Lung (tissue), 12 donors: Measurements from ENCODE around the gene UBL5. TPM values are rescaled to one million over a fixed set of nuclear protein-coding genes. Genes with fewer than 3 reads are reported as not detected.

Source experiments
- ATAC-seq: fragments of 200-7000 bp; cut with Tn5 transposase; one replicate; pipeline ENCODE4 v1.9.1; 2020; ENCODE audit warnings: moderate number of reproducible peaks; ENCODE audit not compliant: insufficient read depth, low FRiP score
- DNase-seq, 3 donors: peaks; one replicate each; pipeline ENCODE4 v3.0.0-alpha.2; 2013 to 2017
- H3K27ac ChIP-seq, 2 donors: one replicate each; pipeline ENCODE4 v1.5.1; 2013; ENCODE audit warnings: mild to moderate bottlenecking in 2 of 2, moderate library complexity in 2 of 2, control low read depth in 1 of 2, inconsistent platforms in 1 of 2, low read depth in 1 of 2, low read length in 1 of 2
- H3K27me3 ChIP-seq, 3 donors: one replicate each; pipeline ENCODE4 v1.5.1; 2013; ENCODE audit warnings: low read length in 2 of 3; ENCODE audit not compliant: control insufficient read depth in 3 of 3, insufficient read depth in 3 of 3
- H3K36me3 ChIP-seq, 4 donors: one replicate each; pipeline ENCODE4 v1.5.1; 2013; ENCODE audit warnings: low read length in 4 of 4, mild to moderate bottlenecking in 1 of 4, moderate library complexity in 1 of 4; ENCODE audit not compliant: control insufficient read depth in 4 of 4, insufficient read depth in 4 of 4
- H3K4me1 ChIP-seq, 5 donors: one replicate each; pipeline ENCODE4 v1.5.1; 2013; ENCODE audit warnings: low read length in 5 of 5, mild to moderate bottlenecking in 2 of 5, moderate library complexity in 1 of 5; ENCODE audit not compliant: control insufficient read depth in 5 of 5, insufficient read depth in 5 of 5
- H3K4me3 ChIP-seq: one replicate; pipeline ENCODE4 v1.5.1; 2013; ENCODE audit warnings: mild to moderate bottlenecking, control low read depth, moderate library complexity
- H3K9ac ChIP-seq, 2 donors: one replicate each; pipeline ENCODE4 v1.5.1; 2013; ENCODE audit warnings: low read length in 2 of 2, control low read depth in 1 of 2; ENCODE audit not compliant: insufficient read depth in 1 of 2
- H3K9me3 ChIP-seq, 4 donors: one replicate each; pipeline ENCODE4 v1.5.1; 2013; ENCODE audit warnings: low read length in 3 of 4, mild to moderate bottlenecking in 1 of 4, moderate library complexity in 1 of 4; ENCODE audit not compliant: control insufficient read depth in 4 of 4, insufficient read depth in 3 of 4
- WGBS, 2 donors: extraction: QIAGEN DNeasy Blood & Tissue Kit; methylation state at CpG; one replicate each; pipeline ENCODE4 v1.1.7; 2013; 5-methylcytosine and 5-hydroxymethylcytosine counted together
- polyA plus RNA-seq, 2 donors: library from polyadenylated mRNA; stranded (reverse); fragments of 200-250 nt; gene quantifications; one replicate each; pipeline ENCODE4 v1.2.1, GENCODE V29; 2013
- total RNA-seq, 2 donors: library from RNA; depleted of rRNA in 1 of 2; stranded (reverse); fragments of >200 nt in 1 of 2; gene quantifications; one replicate each; pipeline ENCODE4 v1.2.1, GENCODE V29; 2014 to 2021
- TF ChIP-seq, protein P1 (sequence below): IDR thresholded peaks from 2 replicates; pipeline ENCODE4 v1.5.1; 2012; ENCODE audit warnings: mild to moderate bottlenecking; ENCODE audit errors: control extremely low read depth, extremely low read depth
- donor health status: control.
- donor health status: control.
- donor health status: Bipolar disorder and iron deficiency.
- donor health status: healthy.
- donor health status: DM: yes; HTN: yes; CAD: no.

UBL5 gene
- total and polyA plus RNA-seq, 4 donors = 102 to 1,378 (median 436) TPM

DNA sequence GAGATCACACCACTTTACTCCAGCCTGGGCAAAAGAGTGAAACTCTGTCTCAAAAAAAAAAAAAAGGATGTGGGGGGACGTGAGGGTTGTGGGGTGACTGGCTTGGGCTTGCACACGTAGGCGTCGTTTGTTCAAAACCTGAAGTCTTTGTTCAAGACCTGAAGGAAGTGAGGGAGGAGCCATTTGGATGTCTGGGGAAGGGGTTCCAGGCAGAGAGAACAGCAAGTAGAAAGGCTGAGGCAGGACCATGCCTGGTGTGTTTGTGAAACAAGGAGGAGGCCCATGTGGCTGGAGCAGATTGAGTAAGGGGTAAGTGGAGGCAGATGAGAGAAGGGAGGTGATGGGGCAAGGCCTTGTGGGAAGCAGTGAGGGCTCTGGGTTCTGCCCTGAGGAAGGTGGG is 35.2 kb downstream of the UBL5 start:
- no peak overlapping the region for H3K4me3 ChIP-seq
- H3K27me3 ChIP-seq = no peaks in the 10 kb centered on the region
- no peak overlapping the region for H3K27ac ChIP-seq
- no peaks in the 10 kb centered on the region for H3K9me3 ChIP-seq
- DNase-seq = no peak
- H3K9ac ChIP-seq = no peak overlapping the region
- no peak for ATAC-seq
- TF ChIP-seq, protein P1, sequence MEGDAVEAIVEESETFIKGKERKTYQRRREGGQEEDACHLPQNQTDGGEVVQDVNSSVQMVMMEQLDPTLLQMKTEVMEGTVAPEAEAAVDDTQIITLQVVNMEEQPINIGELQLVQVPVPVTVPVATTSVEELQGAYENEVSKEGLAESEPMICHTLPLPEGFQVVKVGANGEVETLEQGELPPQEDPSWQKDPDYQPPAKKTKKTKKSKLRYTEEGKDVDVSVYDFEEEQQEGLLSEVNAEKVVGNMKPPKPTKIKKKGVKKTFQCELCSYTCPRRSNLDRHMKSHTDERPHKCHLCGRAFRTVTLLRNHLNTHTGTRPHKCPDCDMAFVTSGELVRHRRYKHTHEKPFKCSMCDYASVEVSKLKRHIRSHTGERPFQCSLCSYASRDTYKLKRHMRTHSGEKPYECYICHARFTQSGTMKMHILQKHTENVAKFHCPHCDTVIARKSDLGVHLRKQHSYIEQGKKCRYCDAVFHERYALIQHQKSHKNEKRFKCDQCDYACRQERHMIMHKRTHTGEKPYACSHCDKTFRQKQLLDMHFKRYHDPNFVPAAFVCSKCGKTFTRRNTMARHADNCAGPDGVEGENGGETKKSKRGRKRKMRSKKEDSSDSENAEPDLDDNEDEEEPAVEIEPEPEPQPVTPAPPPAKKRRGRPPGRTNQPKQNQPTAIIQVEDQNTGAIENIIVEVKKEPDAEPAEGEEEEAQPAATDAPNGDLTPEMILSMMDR = no peak
- no peaks in the 10 kb centered on the region for H3K36me3 ChIP-seq
- 62 to 63% methylated on average over 4 of the region's 4 CpGs for WGBS, 2 donors
- H3K4me1 ChIP-seq = no peaks in the 10 kb centered on the region

DNA sequence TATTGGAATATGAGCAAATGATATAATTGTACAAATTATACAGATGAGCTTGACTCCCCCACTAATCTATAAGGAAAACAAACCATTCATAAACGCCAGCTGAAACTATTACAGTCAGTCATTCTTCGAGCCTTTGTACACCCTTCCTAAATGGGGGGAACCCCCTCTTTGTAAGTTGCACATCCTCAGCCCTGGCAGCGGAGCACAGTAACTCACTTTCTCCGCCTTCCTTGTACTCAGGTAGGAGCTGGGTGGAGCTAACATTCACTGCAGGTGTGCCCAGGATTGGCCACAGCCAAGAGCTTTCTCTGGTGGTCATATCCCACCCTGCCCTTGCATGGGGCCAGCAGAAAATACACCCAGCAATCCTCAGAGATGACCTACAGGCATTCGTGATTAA is 36.0 kb downstream of the UBL5 start:
- no peaks in the 10 kb centered on the region for H3K9me3 ChIP-seq
- WGBS, 2 donors = 83 to 87% methylated on average over 5 of the region's 5 CpGs
- TF ChIP-seq, protein P1 = no peak
- no peaks in the 10 kb centered on the region for H3K4me1 ChIP-seq
- H3K27ac ChIP-seq = no peak overlapping the region
- H3K4me3 ChIP-seq = no peak overlapping the region
- H3K9ac ChIP-seq = no peak overlapping the region
- H3K36me3 ChIP-seq = no peaks in the 10 kb centered on the region
- ATAC-seq = no peak
- H3K27me3 ChIP-seq = no peaks in the 10 kb centered on the region
- no peak for DNase-seq

DNA sequence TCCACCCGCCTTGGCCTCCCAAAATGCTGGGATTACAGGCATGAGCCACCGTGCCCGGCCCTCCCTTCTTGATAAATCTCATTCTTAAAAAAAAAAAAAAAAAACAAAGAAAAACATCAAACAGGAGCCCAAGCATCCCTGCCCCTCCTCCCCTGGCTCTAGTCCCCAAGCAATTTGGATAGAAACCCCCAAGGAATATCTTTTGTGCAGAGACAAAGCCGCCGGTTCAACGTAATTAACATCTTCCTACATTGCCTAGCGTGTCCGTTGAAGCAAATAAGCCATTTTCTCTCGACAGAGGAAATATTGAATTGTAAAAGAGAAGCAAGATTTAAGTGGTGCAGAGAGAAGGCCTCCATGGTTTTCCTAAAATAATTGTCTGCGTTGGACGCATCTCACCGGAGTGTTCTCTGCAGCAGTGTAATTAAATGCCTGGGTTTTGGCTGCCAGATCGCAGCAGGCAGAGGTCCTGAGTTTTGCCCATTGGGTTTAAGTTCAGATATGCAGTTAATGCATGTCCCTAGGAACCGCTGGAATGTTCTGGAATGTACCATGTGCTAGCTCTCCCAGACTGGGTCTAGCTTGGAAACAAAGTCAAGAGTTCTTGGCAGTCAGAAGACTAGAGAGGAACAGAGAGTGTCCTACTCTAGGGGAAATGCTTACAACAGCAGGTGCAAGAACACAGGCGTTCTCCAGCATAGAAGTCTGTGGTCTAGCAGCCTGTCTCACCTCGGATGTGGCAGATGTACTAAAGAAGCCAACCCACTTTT is 38.2 kb downstream of the UBL5 start:
- Histone ChIP-seq H3K36me3 (no peaks in the 10 kb centered on the region), H3K9me3 (peaks cover 0 to 2% (median 0%) of the 10 kb centered on the region in 4 donors), H3K27me3 (no peaks in the 10 kb centered on the region), H3K27ac (no peak overlapping the region), H3K4me3 (no peak overlapping the region), H3K9ac (no peak overlapping the region), H3K4me1 (no peaks in the 10 kb centered on the region)
- DNase-seq (no peak), ATAC-seq (no peak)
- TF ChIP-seq, protein P1 = no peak
- 86 to 89% methylated on average over 16 of the region's 16 CpGs for WGBS, 2 donors
